ENCODE results near the gene NDUFB2.

GRCh38 chr7:140694592-140694991 lies 1.9 kb upstream of the NDUFB2 start:
- TF ChIP-seq TAF1 (IDR thresholded peaks at IDR 0.05; ENCODE audit: low read depth, low read length) (no peak), POLR2A (IDR thresholded peaks at IDR 0.05; ENCODE audit: low read depth, low read length) (no peak), SPI1 (IDR thresholded peaks at IDR 0.05; ENCODE audit: low read depth, low read length) (no peak), POLR2AphosphoS5 (IDR thresholded peaks at IDR 0.05; ENCODE audit: low read depth, low read length) (no peak)

Measured in GM12891 (cell line).